Hematopoietic multipotent progenitor cell treated with erythropoietin and hydrocortisone succinate and interleukin-3 and kit ligand, for 17 days (in vitro differentiated cells): ENCODE data around the gene ARHGEF4.

Source experiments
- DNase-seq: peaks from one replicate; pipeline ENCODE4 v3.0.0-alpha.2; 2015; ENCODE audit warnings: low spot score

ARHGEF4 gene

GRCh38 chr2:131039908-131040660 is 203.4 kb downstream of the ARHGEF4 start:
- no peak for DNase-seq

DNA sequence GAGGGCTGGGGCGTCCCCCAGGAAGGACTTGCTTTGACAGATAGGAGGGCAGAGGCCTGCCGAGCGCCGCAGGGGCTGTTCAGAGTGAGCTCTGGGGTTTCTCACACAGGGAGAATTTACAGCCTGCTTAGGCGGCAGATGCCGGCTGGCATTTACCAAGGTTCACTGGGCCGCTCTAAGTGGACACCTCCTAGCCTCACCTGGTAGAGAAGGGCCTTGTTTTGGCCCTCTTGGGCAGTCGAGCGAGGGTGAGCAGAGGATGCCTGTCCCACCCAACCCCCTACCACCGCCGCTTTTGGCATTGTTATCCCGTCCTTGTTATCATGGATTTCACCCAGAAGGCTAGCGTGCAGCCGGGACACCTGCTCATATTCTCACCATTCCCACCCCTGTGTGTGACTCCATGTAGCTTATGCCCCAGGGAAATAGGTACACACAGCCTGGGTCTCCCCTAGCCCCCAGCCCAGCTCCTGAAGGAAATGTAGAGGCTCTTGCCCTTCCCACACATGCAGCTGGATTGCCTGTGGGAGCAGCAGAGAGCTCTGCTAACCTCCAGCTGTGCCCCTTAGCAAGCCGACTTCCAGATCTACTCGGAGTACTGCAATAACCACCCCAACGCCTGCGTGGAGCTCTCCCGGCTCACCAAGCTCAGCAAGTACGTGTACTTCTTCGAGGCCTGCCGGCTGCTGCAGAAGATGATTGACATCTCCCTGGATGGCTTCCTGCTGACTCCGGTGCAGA is 204.1 kb downstream of the ARHGEF4 start:
- DNase-seq: no peak

GRCh38 chr2:131041402-131042147 is 204.9 kb downstream of the ARHGEF4 start:
- no peak for DNase-seq

GRCh38 chr2:131042148-131042775 is 205.5 kb downstream of the ARHGEF4 start:
- no peak for DNase-seq

GRCh38 chr2:131043199-131044074 is 206.7 kb downstream of the ARHGEF4 start:
- DNase-seq: no peak

DNA sequence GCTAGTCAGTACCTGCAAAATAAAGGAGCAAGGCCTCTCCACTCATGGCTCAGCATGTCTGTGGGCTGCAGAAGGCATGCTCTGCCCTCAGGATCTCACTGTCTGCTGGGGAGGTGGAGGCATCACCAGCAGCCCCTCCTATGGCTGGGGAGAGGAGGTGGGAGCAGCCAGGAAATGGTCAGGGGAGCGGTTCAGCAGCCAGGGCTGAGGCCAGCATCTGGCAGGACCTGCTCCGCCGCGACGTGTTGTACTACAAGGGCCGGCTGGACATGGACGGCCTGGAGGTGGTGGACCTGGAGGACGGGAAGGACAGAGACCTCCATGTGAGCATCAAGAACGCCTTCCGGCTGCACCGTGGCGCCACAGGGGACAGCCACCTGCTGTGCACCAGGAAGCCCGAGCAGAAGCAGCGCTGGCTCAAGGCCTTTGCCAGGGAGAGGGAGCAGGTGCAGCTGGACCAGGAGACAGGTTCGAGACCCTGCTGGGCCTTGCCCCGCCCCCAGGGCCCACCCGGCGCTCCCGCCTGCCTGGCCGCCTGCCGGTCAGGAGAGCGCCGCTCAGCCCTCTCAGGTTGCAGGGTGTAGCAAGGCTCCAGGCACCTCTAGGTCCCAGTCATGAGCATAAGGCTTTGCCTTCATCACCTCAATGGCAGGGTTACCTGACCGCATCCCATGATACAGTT is 207.5 kb downstream of the ARHGEF4 start:
- no peak for DNase-seq

- no peak for DNase-seq
Observed at GRCh38 chr2:131044757-131045150, 208.0 kb downstream of the ARHGEF4 start.

DNA sequence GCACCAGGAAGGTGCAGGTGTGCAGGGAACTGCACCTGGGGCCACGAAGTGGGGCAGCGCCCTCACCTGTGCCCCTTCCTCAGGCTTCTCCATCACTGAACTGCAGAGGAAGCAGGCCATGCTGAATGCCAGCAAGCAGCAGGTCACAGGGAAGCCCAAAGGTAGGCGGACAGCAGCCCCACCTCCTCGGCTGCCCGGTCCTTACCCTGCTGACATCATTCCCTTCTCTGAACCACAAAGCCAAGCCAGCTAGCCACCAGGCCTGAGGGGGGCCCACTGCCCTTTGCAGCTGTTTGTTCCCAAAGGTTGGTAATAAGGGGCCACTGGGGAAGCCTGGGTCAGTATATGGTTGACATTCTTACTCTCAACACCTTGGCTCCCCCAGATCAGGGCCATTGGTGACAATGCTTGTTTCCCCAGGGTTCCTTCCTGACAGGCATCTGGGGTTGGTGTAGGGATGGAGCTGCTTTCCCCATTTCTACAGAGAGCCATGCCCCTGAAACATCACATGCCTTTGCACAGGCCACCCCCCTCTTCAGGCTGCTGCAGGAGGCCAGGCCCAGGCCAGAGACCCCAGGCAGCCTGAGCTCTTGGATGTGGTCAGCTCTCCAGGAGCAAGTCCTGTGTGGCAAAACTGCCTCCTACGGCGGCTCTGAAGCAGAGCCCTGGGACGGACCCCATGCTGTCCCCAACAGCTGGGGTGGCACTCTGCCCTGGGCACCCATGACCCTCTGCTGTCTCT is 208.7 kb downstream of the ARHGEF4 start:
- DNase-seq: no peak

DNA sequence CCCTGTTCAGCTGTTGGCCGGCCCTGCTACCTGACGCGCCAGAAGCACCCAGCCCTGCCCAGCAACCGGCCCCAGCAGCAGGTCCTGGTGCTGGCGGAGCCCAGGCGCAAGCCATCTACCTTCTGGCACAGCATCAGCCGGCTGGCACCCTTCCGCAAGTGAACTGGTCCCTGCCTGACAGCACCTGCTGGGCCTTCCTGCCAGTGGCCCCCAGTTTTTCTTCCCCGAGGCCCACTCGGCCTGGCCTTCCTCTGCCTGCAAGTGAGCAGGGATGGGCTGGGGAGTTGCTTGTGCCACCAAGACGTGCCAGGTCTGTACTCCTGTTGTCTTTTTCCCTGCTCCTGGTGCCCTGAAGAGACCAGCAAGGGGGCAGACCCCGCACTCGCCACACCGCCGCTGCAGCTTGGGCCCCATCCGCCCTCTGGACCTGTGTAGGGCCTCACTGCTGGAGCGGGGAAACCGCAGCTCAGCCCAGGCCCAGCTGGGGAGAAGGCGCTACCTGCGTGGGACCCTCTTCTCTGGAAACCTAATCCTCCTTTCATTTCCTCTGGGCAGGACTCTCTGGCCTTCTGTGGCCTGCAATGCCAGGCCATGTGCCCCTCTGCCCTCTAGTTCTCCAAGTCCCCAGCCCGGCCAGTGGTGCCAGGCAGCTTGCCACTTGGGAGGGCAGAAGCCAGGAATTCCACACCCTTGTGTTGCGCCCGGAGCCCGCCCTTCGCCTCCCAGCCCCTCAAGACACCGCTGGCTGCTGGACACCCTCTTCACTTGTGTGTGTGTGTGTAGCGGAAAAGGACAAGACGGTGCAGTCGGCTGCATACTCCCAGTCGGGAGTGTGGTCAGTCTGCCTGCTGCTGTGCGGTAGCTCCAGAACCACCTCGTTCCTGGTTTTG is 209.6 kb downstream of the ARHGEF4 start:
- no peak for DNase-seq

DNA sequence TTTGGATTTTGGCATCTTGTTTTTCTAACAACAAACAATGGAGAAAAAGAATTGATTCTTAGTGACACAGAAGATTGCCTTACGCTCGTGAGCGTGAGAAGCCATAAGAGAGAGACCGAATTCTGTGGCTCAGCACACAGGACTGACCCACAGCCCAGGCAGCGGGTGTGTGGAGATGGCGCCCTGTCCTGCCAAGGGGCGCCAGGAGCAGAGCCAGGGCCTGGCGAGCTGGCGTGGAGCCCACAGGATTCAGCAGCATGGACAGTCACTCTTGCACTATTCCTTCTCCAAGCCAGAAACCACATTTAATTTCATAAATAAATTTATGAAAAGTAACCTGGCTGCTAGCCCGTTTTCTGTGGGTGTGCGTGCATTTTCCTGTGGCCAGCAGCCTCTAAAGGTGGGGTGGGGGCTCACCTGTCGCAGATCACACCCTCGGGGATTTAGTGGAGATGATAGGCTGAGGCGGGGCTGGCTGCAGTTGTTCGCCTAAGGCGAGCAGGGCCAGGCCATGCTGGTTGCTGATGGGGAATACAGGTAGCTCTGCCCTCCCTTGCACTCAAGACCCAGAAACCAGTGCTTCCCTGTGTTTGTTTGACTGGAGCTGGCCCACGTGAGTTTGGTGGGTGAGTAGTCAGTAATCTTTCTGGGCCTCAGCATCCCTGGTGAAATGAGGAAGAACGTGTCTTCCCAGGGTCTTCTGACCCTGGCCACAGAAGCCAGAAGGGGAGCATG is 210.4 kb downstream of the ARHGEF4 start:
- DNase-seq: no peak

GRCh38 chr2:131047920-131048560 is 211.3 kb downstream of the ARHGEF4 start:
- DNase-seq: no peak

GRCh38 chr2:131048641-131049040 is 211.9 kb downstream of the ARHGEF4 start:
- no peak for DNase-seq

- DNase-seq: no peak
Observed at GRCh38 chr2:131049150-131049718, 212.5 kb downstream of the ARHGEF4 start.

GRCh38 chr2:131050896-131051295 is 214.2 kb downstream of the ARHGEF4 start:
- no peak for DNase-seq

DNA sequence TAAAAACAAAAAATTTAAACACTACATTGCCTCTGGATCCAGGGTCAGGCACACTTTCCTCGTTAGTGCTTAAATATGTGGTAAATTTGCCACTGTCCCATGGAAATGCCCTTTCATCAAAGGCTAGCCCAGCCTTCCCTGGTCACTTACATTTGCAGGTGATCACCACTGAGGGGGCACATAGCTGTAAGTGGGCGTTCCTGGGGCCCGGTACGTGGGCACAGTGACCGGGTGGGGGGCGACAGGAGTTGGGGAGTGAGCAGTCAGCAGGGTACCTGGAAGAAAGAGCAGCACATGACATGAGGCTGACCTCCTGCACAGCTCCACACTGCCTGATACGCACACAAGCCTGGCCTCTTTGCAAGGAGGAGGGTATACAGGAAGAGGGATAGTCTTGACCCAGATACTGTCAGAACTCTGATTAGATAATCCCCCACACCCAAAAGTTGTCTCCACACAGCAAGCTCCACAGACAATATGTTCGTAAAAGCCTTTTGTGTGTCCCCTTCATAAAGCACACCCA is 216.1 kb downstream of the ARHGEF4 start:
- DNase-seq: no peak

GRCh38 chr2:131054488-131054887 is 217.8 kb downstream of the ARHGEF4 start:
- DNase-seq: no peak
